ENCODE data around the gene TMEM198.

TMEM198 gene

DNA sequence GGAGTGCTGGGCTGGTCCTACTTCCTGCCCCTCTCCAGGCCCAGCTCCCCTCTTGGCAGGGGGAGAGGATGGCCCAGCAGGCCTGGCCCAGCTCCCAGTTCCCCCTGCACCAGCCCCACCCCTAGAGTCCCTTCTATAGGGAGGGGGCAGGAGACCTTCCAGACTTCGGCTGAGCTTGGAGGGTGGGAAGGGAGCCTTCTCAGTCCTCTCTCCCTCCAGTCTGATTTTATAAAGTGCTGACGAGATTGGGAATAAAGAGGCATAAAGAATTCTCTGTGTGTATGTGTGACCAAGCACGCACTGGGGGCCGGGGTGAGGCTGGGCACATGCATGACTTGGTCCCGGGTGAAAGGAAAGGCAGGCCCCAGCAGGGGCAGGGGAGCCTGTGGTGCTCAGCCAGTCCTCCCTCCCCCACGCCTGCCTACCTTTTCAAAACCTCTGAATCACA, 5.3 kb upstream of the TMEM198 start:
- Mint-ChIP-seq H3K27ac (no peak overlapping the region), H3K4me3 (no peak overlapping the region), H3K36me3 (ENCODE audit: insufficient read depth) (peaks cover 7% of the 10 kb centered on the region), H3K27me3 (peaks cover 7 to 27% of the 10 kb centered on the region in 2 donors), H3K9me3 (no peaks in the 10 kb centered on the region), H3K4me1 (ENCODE audit: low read depth in 2 of 2) (peaks cover 5 to 12% of the 10 kb centered on the region in 2 donors)
- no peak for ATAC-seq (replicated peaks)
- no peak for DNase-seq

- H3K9me3 Mint-ChIP-seq: no peaks in the 10 kb centered on the region
- peaks cover 7% of the 10 kb centered on the region for H3K36me3 Mint-ChIP-seq (ENCODE audit: insufficient read depth)
- no peak for ATAC-seq (replicated peaks)
- peaks cover 7 to 24% of the 10 kb centered on the region in 2 donors for H3K27me3 Mint-ChIP-seq
- no peak overlapping the region for H3K4me3 Mint-ChIP-seq
- H3K4me1 Mint-ChIP-seq (ENCODE audit: low read depth in 2 of 2): peaks cover 5 to 14% of the 10 kb centered on the region in 2 donors
- no peak for DNase-seq
- no peak overlapping the region for H3K27ac Mint-ChIP-seq
Observed at GRCh38 chr2:219538956-219539788, 4.7 kb upstream of the TMEM198 start.

GRCh38 chr2:219539926-219540678, 3.7 kb upstream of the TMEM198 start:
- peaks cover 6 to 14% of the 10 kb centered on the region in 2 donors for H3K27me3 Mint-ChIP-seq

DNA sequence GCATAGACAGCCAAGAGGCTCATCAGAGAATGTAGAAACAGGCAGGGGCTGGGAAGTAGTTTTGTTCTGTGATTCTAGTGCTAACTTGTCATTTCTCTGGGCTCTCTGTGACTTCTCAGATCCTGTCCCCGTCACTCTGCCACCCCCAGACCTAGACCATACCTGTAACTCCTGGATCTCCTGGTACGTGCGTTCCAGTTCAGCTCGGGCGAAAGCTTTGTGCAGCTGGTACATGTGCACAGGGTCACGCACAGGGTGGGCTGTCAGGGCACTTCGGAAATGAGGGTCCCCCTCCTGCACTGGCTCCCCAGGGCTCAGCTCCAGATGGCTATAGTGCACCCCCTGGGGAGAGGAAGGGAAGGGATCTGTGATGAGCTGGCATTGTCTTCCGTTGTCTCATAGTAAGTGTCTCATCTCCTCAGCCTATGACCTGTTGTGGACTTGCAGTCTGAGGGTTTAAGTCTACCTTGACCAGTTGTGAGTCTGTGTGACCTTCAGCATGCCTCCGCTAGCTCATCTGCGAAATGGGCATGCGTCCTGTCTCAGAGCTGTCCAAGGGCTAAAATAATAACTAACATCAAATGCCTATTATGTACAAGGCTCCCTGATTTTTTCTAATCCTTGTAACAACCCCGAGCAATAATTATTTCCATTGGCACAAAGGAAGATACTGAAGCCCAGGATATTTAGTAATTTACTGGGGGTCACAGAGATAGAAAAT, 2.9 kb upstream of the TMEM198 start:
- no peak for DNase-seq
- Mint-ChIP-seq H3K36me3 (ENCODE audit: insufficient read depth) (peaks cover 7% of the 10 kb centered on the region), H3K27ac (peak overlapping the region in 1 of 2 donors; percentile 9), H3K4me1 (ENCODE audit: low read depth in 2 of 2) (peaks cover 13 to 22% of the 10 kb centered on the region in 2 donors), H3K4me3 (peak overlapping the region; percentile 82 to 83), H3K27me3 (peaks cover 0 to 6% of the 10 kb centered on the region in 2 donors), H3K9me3 (no peaks in the 10 kb centered on the region)
- ATAC-seq (replicated peaks): no peak

More at GRCh38 chr2:219539926-219540678, 3.7 kb upstream of the TMEM198 start:
- Mint-ChIP-seq H3K36me3 (ENCODE audit: insufficient read depth) (peaks cover 7% of the 10 kb centered on the region), H3K9me3 (no peaks in the 10 kb centered on the region), H3K4me1 (ENCODE audit: low read depth in 2 of 2) (peaks cover 13 to 22% of the 10 kb centered on the region in 2 donors), H3K27ac (peak overlapping the region in 1 of 2 donors; percentile 25), H3K4me3 (no peak overlapping the region)
- ATAC-seq (replicated peaks): no peak
- DNase-seq: no peak

DNA sequence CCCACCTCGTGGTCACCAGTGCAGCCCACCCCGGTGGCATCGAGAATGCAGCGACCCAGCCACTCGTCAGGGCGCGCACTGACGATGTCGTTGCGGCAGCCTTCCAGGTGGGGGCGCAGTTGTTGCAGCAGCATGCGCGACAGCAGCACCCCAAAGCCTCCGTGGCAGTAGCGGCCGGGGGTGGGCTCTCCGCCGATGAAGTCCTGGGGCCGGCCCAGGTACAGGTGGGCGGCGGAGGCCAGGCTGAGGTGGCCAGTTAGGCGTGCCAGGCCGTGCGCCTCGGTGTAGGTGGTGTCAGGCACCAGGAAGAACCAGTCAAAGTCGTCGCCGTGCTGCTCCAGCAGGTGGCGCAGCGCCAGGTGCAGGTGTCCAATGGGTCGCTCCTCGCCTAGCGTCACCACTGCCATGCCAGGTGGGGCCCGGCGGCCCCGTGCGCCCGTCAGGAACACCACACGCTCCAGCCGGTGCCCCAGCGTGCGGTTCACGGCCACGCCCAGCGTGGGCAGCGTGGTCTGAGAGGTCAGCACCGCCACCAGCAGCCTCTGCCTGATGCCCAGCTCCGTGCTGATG, 2.1 kb upstream of the TMEM198 start:
- no peaks in the 10 kb centered on the region for H3K9me3 Mint-ChIP-seq
- peak overlapping the region; percentile 82 to 83 for H3K4me3 Mint-ChIP-seq
- peaks cover 7% of the 10 kb centered on the region for H3K36me3 Mint-ChIP-seq (ENCODE audit: insufficient read depth)
- no peaks in the 10 kb centered on the region for H3K27me3 Mint-ChIP-seq
- H3K4me1 Mint-ChIP-seq (ENCODE audit: low read depth in 2 of 2): peaks cover 13 to 22% of the 10 kb centered on the region in 2 donors
- DNase-seq: peak; percentile 82 to 88 (median 84)
- H3K27ac Mint-ChIP-seq: peak overlapping the region in 1 of 2 donors; percentile 80
- ATAC-seq (replicated peaks): peak; percentile 50

DNA sequence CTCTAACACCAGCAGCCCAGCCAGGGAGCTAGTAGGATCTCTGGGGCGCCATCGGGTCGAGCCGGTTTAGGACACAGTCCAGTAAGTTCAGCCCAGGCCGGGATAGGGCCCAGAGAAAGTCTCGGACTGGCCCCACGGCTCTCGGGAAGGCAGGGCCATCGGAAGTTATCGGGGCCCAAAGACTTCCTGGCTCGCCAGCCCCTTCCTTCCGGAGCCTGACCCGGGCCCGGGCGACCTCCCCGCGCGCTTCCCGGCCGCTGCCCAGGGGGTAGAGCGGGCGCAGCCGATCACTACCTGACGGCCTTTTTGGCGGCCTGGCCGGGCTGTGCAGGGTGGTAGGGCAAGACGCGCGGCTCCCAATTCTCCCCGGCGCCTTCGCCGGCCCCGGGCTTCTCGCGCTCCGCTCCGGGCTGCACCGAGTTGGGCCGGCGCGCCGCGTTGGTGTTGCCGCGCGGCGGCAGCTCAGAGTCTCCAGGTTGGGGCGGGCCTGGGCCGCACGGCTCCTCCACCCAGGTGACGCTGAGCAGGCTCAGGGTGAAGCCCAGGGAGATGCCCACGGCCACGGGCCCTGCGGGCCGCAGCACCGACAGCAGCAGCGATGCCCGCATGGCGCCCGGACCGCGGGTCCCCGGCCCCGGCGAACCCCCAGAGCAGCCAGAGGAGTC, 765 bp upstream of the TMEM198 start:
- ATAC-seq (replicated peaks) (peak; percentile 47), DNase-seq (peak in 1 of 3 experiments; percentile 46)
- Mint-ChIP-seq H3K9me3 (no peaks in the 10 kb centered on the region), H3K4me1 (ENCODE audit: low read depth in 2 of 2) (peaks cover 13 to 22% of the 10 kb centered on the region in 2 donors), H3K27me3 (peaks cover 0 to 10% of the 10 kb centered on the region in 2 donors), H3K36me3 (ENCODE audit: insufficient read depth) (peaks cover 7% of the 10 kb centered on the region), H3K27ac (peak overlapping the region; percentile 71 to 80), H3K4me3 (peak overlapping the region; percentile 82 to 83)

GRCh38 chr2:219544567-219544966, 739 bp downstream of the TMEM198 start:
- peak overlapping the region in 1 of 2 donors; percentile 71 for H3K27ac Mint-ChIP-seq
- peaks cover 13 to 22% of the 10 kb centered on the region in 2 donors for H3K4me1 Mint-ChIP-seq (ENCODE audit: low read depth in 2 of 2)
- no peaks in the 10 kb centered on the region for H3K9me3 Mint-ChIP-seq
- DNase-seq (no peak), ATAC-seq (replicated peaks) (no peak)
- peaks cover 3% of the 10 kb centered on the region for H3K36me3 Mint-ChIP-seq (ENCODE audit: insufficient read depth)
- peaks cover 7 to 25% of the 10 kb centered on the region in 2 donors for H3K27me3 Mint-ChIP-seq
- peak overlapping the region; percentile 82 to 83 for H3K4me3 Mint-ChIP-seq

- no peaks in the 10 kb centered on the region for H3K9me3 Mint-ChIP-seq
- no peak overlapping the region for H3K27ac Mint-ChIP-seq
- H3K36me3 Mint-ChIP-seq (ENCODE audit: insufficient read depth): peaks cover 3% of the 10 kb centered on the region
- no peak for ATAC-seq (replicated peaks)
- H3K27me3 Mint-ChIP-seq: peaks cover 7 to 33% of the 10 kb centered on the region in 2 donors
- H3K4me1 Mint-ChIP-seq (ENCODE audit: low read depth in 2 of 2): peaks cover 13 to 22% of the 10 kb centered on the region in 2 donors
- H3K4me3 Mint-ChIP-seq: no peak overlapping the region
- DNase-seq: no peak
Observed at GRCh38 chr2:219545295-219545942, 1.6 kb downstream of the TMEM198 start.

DNA sequence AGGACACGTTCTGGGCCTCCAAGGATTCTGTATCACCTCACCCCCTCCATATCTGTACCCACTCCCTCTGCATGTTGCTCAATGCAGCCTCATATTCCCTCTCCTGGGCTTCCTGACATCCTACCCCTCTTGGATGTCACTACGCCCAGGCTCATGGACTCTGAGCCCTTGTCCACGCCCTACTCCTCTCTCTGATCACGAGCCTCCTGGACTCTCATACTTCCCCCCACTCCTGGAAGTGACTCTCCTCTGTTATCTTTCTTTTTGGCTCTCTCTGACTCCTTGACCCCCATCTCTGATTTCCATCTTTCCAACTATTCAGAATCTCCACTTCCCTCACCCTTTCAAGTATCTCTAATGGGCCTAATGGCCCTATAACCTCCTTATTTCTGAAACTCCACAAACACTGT, 2.1 kb downstream of the TMEM198 start:
- Mint-ChIP-seq H3K36me3 (ENCODE audit: insufficient read depth) (peaks cover 3% of the 10 kb centered on the region), H3K4me3 (no peak overlapping the region), H3K4me1 (ENCODE audit: low read depth in 2 of 2) (peaks cover 14 to 22% of the 10 kb centered on the region in 2 donors), H3K27ac (no peak overlapping the region), H3K9me3 (no peaks in the 10 kb centered on the region), H3K27me3 (peaks cover 13 to 38% of the 10 kb centered on the region in 2 donors)
- DNase-seq (no peak), ATAC-seq (replicated peaks) (no peak)

DNA sequence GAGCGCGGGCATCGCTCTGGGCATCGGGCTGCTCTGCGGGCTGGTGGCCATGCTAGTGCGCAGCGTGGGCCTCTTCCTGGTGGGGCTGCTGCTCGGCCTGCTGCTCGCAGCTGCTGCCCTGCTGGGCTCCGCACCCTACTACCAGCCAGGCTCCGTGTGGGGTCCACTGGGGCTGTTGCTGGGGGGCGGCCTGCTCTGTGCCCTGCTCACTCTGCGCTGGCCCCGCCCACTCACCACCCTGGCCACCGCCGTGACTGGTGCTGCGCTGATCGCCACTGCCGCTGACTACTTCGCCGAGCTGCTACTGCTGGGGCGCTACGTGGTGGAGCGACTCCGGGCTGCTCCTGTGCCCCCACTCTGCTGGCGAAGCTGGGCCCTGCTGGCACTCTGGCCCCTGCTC, 3.8 kb downstream of the TMEM198 start:
- ATAC-seq (replicated peaks) (no peak), DNase-seq (no peak)
- Mint-ChIP-seq H3K27ac (no peak overlapping the region), H3K36me3 (ENCODE audit: insufficient read depth) (no peaks in the 10 kb centered on the region), H3K9me3 (no peaks in the 10 kb centered on the region), H3K4me3 (no peak overlapping the region), H3K4me1 (ENCODE audit: low read depth in 2 of 2) (peaks cover 18 to 21% of the 10 kb centered on the region in 2 donors), H3K27me3 (peaks cover 20 to 53% of the 10 kb centered on the region in 2 donors)

DNA sequence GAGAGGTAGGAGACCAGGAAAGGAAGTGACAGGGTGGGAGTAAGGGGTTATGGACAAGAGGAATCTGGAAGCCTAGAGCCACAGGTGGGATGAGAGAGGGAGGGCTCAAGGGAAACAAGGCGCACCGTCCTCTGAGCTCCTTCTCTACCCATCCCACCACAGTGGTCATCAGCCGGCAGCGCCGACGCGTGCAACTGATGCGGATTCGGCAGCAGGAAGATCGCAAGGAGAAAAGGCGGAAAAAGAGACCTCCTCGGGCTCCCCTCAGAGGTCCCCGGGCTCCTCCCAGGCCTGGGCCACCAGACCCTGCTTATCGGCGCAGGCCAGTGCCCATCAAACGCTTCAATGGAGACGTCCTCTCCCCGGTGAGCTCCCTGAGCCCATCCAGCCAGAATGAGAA, 5.2 kb downstream of the TMEM198 start:
- Mint-ChIP-seq H3K36me3 (ENCODE audit: insufficient read depth) (peaks cover under 1% of the 10 kb centered on the region), H3K27me3 (peaks cover 28 to 63% of the 10 kb centered on the region in 2 donors), H3K4me3 (no peak overlapping the region), H3K9me3 (no peaks in the 10 kb centered on the region), H3K27ac (no peak overlapping the region), H3K4me1 (ENCODE audit: low read depth in 2 of 2) (peaks cover 15 to 17% of the 10 kb centered on the region in 2 donors)
- DNase-seq (no peak), ATAC-seq (replicated peaks) (no peak)

- no peaks in the 10 kb centered on the region for H3K9me3 Mint-ChIP-seq
- peaks cover 34 to 70% of the 10 kb centered on the region in 2 donors for H3K27me3 Mint-ChIP-seq
- H3K27ac Mint-ChIP-seq: no peak overlapping the region
- no peak for DNase-seq
- ATAC-seq (replicated peaks): no peak
- peaks cover 4% of the 10 kb centered on the region for H3K36me3 Mint-ChIP-seq (ENCODE audit: insufficient read depth)
- H3K4me1 Mint-ChIP-seq (ENCODE audit: low read depth in 2 of 2): peaks cover 11% of the 10 kb centered on the region in 2 donors
- H3K4me3 Mint-ChIP-seq: no peak overlapping the region
Observed at GRCh38 chr2:219549619-219550018, 5.8 kb downstream of the TMEM198 start.

Measured in effector memory CD8-positive, alpha-beta T cell (primary cell).